Activated CD8-positive, alpha-beta memory T cell treated with anti-CD3 and anti-CD28 coated beads, Interleukin-2, amount 50 U/mL, for 48 hours (primary cell): ENCODE data around the gene HDDC3.

Experiments used
- DNase-seq: peaks from one replicate; pipeline ENCODE4 v3.0.0-alpha.2; 2020

Gene HDDC3

GRCh38 chr15:90931828-90932659 is at the start of gene HDDC3:
TSS of gene HDDC3 (minus strand) at chr15:90932549. CDS start at chr15:90932540, 9 bp downstream.
- peak; percentile 99 for DNase-seq

GRCh38 chr15:90982135-90982534 is 49.8 kb upstream of the HDDC3 start:
- DNase-seq, result no peak

DNA sequence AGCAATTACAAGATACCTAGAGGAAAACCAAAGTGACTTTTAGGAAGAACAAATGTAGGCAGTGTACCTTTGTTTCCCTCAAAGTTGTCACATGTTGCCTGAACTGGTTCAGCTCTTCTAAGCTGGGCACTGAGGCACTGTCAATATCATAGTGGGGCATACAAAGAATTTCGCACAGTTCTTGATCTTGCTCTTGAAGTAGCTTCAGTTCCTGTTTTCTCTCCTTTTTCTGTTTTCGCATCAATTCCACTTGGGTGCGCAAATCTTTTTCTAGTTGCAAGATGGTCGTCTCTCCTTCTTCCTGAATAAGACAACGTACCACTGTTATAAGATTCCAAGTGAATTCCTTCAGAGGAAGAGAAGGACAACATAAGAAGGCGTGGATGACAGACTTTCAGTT is 49.3 kb upstream of the HDDC3 start:
- DNase-seq, result no peak

GRCh38 chr15:90979582-90979981 is 47.2 kb upstream of the HDDC3 start:
- no peak for DNase-seq

GRCh38 chr15:90974216-90974615 is 41.9 kb upstream of the HDDC3 start:
- no peak for DNase-seq

DNA sequence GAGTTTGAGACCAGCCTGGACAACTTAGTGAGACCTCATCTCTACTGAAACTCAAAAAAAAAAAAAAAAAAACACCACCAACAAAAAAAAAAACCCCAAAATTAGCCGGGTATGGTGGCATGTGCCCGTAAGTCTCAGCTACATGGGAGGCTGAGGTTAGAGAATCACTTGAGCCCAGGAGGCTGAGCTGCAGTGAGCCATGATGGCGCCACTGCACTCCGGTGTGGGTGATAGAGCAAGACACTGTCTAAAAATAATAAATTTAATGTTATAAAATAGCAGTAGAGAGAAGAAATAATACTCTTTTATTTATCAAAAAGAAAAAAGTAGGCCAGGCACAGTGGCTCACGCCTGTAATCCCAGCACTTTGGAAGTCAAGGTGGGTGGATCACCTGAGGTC is 39.8 kb upstream of the HDDC3 start:
- no peak for DNase-seq

DNA sequence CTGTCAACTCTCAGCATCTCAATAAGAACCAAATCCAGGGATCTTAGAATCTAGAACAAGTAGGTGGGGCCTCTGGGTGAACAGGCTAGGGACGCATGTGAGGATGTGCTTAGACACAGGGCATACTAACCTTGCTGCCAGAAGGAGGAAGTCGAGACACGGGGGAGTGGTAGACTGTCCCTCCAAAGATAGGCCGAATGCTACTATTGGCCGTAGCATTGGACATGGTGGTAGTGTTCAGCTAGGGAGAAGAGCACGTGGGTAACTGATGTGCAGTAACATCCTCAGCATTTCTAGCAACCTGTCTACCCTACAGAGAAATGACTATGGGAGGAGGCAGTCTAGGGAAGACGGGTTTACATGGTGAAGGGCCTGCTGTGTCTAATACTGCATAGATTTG is 37.9 kb upstream of the HDDC3 start:
- no peak for DNase-seq

DNA sequence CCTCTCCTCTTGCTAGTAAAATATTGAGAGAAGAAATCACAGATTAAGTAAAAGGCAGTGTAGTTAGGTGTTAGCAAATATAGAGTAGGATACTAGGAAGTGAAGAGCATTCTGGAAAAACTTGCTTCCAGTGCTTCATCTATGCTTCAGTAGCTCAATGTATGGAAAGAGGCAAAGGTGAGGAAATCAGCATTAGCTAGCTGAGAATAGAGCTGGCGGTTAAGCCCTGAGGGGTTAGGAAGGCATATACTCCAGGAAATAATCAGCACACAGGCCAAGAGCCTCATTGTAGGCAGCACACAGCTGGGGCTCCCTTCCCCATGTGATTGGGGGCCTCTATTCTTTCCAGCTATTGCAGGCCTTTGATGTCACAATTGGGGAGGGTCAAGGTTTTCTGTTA is 36.1 kb upstream of the HDDC3 start:
- DNase-seq, result no peak

GRCh38 chr15:90967206-90967605 is 34.9 kb upstream of the HDDC3 start:
- DNase-seq, result no peak

DNA sequence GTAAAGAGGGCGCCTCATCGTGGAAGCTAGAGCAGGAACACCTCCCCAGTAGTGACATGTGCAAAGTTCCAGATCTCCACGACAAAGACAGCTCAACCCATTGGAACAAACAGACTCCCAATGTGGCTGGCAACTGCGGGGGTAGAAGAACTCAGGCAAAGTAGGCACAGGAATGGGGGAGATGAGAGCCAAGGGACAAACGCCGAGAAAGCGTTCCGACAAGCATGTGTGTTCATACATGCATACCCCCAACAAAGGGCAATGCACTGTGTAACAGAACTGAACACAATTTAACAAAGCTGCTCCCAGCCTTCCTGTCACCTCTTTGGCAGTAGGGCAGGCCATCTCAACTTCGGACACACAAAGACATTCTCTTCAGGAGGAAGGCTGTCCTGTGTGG is 33.9 kb upstream of the HDDC3 start:
- no peak for DNase-seq

DNA sequence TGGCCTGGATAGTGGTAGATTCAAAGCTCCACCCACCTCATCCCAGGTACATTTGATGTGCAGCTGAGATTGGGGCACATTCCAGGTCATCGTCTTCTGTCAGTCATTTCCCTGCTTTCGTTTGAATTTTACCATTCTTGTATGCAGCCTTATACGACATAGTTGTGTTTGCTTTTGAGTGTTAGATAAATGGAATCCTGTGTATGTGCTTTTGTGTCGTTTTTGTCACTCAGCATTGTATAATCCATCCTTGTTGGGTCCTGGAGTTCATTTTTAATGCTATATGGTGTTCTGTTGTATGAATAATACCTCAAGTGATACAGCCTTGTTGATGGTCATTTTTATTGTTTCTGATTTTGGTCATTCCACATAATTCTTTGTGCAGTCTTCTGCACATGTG is 29.7 kb upstream of the HDDC3 start:
- no peak for DNase-seq

DNA sequence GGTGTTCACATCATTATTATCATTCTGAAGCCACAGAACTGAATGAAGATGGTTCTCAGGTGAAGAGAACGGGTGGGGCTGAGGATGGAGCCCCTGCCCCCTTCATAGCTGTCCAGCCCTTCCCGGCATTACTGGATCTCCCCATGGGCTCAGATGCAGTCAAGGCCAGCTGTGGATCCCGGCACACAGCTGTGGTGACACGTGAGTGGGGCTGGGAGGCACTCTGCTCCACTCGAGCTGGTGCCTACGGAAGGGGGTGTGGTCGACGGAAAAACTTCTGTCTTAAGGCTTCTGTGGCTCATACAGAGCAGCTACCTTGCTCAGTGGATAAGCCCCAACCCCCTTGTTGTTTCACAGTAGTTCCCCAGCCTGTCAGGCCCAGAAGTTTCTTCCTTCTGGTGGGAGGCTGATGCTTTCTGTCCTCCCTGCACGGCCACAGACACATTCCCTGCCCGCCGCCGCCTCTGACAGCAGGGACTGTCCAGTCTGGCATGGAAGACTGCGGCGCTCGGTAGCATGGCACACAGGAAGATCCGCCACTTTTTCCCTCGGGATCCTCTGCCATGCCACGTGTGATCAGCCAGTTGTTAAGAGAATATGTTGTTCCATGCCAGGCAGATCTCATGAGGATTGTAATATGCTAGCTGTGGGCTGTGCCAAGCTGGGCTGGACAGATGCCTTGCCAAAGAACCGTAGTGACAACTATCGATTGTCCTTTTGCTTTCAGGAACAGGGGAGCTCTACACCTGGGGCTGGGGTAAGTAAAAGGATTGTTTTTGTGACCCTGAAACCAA is 28.1 kb upstream of the HDDC3 start:
- no peak for DNase-seq

DNA sequence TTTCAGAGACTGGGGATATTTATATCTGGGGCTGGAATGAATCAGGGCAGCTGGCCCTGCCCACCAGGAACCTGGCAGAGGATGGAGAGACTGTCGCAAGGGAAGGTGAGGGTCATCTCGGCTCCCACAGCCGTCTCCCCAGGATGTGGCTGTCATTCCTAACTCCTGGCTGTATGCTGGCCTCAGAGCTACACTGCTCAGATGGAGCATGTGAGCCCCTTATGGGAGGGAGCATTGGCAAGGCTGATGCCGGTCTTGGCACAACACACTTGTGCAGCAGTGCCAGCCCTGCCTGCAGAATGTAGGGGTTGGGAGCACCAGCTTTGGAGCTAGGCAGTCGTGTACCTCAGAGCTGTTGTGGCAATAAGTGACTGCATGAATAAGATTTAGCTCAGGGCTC is 27.5 kb upstream of the HDDC3 start:
- DNase-seq, result no peak

DNA sequence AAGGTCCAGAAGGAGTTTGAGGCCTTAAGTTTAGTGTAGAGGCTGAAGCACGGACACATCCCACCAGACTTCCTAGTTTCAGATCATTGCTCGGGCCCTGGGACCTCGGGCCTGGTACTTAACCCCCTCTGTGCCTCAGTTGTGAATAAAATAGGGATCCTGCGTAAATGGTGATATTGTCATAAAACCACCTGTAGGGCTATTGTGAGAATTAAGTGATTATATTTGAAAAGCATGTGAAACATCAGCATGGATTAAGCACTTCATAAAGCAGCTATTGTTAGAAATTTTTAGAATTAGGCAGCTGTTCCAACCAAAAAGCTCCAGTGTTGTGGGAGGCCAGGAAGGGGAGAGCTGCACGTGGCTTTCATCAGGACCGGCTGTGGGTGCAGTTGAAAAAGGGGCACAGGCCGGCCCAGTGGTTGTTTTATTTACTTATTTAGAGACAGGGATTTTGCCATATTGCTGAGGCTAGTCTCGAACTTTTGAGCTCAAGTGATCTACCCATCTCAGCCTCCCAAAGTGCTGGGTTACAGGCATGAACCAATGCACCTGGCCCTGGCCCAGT is 26.8 kb upstream of the HDDC3 start:
- DNase-seq, result no peak

DNA sequence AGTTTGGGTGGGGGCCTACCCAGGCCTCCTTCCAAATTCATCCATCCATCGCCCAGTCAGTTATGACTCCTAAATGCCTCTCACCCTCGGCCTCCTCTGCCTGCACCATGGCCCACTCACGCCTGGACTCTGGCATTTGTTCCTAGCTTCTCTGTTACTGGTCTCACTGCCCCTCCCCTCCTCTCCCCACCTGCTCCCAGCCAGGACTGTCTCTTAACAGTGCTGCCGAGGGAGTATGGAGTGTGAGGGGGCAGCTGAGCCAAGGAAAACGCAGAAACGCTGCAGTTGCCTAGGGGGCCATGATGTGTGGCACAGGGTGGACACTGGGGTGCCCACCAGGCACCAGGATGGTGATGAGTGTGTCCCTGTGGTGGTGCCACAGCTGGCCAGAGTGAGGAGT is 25.4 kb upstream of the HDDC3 start:
- DNase-seq, result no peak

DNA sequence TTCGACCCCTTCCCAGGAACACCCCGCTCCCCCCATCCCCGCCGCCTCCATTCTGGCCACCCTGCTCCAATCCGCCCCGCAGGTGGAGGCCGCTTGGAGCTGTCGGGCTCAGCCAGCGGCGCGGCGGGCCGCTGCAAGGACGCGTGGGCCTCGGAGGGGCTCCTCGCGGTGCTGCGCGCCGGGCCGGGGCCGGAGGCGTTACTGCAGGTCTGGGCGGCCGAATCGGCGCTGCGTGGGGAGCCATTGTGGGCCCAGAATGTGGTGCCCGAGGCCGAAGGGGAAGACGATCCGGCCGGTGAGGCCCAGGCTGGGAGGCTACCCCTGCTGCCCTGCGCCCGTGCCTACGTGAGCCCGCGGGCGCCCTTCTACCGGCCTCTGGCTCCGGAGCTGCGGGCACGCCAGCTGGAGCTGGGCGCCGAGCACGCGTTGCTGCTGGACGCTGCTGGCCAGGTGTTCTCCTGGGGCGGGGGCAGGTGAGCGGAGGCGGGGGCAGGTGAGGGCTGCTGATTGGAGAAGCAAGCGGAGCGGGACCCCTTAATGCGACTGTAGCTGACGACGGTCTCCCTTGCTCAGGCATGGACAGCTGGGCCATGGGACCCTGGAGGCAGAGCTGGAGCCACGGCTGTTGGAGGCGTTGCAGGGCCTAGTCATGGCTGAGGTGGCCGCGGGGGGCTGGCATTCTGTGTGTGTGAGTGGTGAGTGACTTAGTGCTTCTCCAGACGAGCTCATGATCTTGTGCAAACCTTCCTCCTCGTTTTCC is 24.9 kb upstream of the HDDC3 start:
- no peak for DNase-seq

DNA sequence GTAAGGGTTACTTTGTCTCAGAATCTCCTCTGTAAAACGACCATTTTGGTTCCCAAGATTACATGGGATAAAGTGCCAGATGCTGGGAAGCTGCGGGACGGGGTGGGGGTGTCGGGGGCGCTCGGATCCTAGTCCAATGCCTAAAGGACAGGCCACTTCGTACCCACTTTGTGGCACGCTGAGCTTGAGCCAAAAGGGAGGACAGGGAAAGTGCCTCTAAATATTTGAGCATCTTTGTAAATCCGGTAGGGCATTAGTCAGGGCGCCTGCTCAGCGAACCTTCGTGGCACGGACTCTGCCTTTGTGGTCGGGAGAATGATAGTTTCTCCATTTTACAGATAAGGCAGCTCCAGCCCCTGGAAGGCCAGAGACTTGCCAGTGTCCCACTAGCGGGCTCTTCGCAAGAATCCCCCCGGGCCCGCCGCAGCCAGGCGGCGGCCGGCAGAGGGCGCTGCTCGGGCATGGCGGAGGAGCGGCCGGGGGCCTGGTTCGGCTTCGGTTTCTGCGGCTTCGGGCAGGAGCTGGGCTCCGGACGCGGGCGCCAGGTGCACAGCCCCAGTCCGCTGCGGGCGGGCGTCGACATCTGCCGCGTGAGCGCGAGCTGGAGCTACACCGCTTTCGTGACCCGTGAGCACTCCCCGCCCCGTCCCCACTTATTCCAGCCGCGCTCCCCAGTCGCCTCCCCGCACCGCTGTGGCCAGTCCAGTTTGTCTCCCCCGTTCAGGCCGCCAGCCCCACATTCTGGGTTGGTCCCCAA is 24.1 kb upstream of the HDDC3 start:
- DNase-seq, result peak; percentile 91

DNA sequence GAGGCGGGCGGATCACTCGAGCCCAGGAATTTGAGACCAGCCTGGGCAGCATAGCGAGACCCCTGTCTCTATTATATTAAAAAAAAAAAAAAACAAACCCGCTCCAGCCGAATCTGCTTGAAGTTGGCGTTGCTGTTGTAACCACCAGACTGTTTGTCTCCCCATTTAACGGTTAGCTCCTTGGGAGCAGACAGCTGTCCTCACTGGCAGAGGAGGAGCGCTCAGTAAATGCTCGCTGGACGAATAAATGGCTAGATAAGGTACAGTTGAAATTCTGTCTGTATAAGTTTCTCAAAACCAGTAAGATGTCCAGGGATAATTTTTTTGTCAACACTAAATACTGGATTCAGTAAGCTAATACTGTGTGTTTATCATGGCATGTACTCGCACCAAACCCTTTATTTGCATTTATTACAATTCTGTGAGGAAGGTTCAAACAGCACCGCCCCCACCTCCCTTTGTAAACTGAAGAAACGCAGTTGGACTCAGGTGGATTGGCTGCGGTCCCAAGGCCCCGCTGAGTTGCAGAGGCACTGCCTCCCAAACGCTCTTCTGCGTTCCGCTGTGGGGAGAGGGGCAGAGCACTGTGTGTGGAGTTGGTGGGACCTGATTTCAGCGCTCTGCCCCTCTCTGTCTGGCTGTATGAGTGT is 23.4 kb upstream of the HDDC3 start:
- no peak for DNase-seq

- DNase-seq, result peak; percentile 94
These were observed 22.6 kb upstream of the HDDC3 start, which contains the start of gene RCCD1 for GRCh38 chr15:90954712-90955623. TSS of gene RCCD1 (plus strand) at chr15:90954884. CDS start at chr15:90956735, 1,851 bp downstream.

DNA sequence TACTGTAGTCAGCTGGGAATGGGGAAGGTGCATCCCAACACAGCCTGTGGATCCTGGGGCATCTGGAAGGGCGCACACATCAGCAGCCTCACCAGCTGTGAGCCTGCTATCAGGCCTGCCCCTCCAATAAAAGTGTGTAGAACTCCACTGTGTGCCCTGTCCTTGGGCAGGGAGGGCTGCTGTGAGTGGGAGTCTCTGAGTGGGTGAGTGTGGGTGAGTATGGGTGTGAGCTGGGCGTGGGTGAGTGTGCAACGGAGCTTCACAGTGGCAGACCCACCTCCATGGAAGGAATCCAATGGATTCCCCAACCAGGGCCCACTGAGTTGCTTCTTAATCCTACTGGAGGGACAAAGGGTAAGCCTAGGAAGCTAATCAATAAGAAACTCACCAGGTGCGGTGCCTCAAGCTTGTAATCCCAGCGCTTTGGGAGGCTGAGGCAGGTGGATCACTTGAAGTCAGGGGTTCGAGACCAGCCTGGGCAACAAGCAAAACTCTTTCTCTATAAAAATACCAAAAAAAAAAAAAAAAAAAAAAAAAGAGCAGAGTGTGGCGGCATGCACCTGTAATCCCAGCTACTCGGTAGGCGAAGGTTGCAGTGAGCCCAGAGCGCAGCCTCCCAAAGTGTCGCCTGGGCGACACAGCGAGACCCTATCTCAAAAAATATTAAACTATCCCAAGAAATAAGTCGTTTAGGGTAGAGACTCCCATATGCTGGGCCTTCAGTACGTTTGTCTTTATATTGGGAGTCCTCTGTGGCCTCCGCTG is 21.8 kb upstream of the HDDC3 start:
- no peak for DNase-seq
